Cardiac muscle cell (in vitro differentiated cells and primary cell): ENCODE results near the gene TTLL3. TPM values are rescaled to one million over a fixed set of nuclear protein-coding genes. Genes with fewer than 3 reads are reported as not detected.

Experiments used
- DNase-seq, 2 donors: peaks; one replicate each; pipeline versions ENCODE4 v3.0.0 to v3.0.0-alpha.2; 2010 to 2017; ENCODE audit warnings: low read depth in 1 of 2, low spot score in 1 of 2
- H3K27ac ChIP-seq: fragments of 200-600 bp; sonication (generic); 2 replicates; pipeline ENCODE4 v1.5.1; 2016
- H3K27me3 ChIP-seq: fragments of 200-600 bp; sonication (generic); 2 replicates; pipeline ENCODE4 v1.6.0; 2016; ENCODE audit warnings: control low read depth
- H3K36me3 ChIP-seq: fragments of 200-600 bp; sonication (generic); 2 replicates; pipeline ENCODE4 v1.5.1; 2016; ENCODE audit warnings: control low read depth
- H3K4me1 ChIP-seq: fragments of 200-600 bp; sonication (generic); 2 replicates; pipeline ENCODE4 v1.8.1; 2017; ENCODE audit warnings: low read depth, mild to moderate bottlenecking, mixed run types
- H3K4me3 ChIP-seq: fragments of 200-600 bp; sonication (generic); 2 replicates; pipeline ENCODE4 v1.5.1; 2016; ENCODE audit warnings: mild to moderate bottlenecking
- H3K9me3 ChIP-seq: fragments of 200-600 bp; sonication (generic); 2 replicates; pipeline ENCODE4 v1.5.1; 2017; ENCODE audit warnings: low read depth, mild to moderate bottlenecking, control low read depth
- CTCF ChIP-seq: IDR thresholded peaks from 2 replicates; pipeline ENCODE4 v1.5.1; 2012; ENCODE audit warnings: low read depth, mild to moderate bottlenecking, low read length
- polyA plus RNA-seq: library from polyadenylated mRNA; unstranded; fragments of >200 nt; fragmentation: Nextera tagmentation; extraction: Ambion mirVana; gene quantifications from 2 replicates; pipeline ENCODE4 v1.2.1, GENCODE V29; 2016
- total RNA-seq: library from RNA; depleted of rRNA; stranded (reverse); fragments of >200 nt; gene quantifications from 2 replicates; pipeline ENCODE4 v1.2.3, GENCODE V29; 2016

Gene TTLL3
- total and polyA plus RNA-seq, 2 experiments from 2014 or later: 29.4 to 59.6 TPM

GRCh38 chr3:9807981-9808344, 2.1 kb upstream of the TTLL3 start:
- DNase-seq: no peak
- Histone ChIP-seq H3K4me1 (peaks cover 11% of the 10 kb centered on the region), H3K36me3 (peaks cover 27% of the 10 kb centered on the region), H3K27ac (peak overlapping the region; percentile 21), H3K4me3 (no peak overlapping the region), H3K9me3 (no peaks in the 10 kb centered on the region), H3K27me3 (no peaks in the 10 kb centered on the region)
- no peak for TF ChIP-seq CTCF

DNA sequence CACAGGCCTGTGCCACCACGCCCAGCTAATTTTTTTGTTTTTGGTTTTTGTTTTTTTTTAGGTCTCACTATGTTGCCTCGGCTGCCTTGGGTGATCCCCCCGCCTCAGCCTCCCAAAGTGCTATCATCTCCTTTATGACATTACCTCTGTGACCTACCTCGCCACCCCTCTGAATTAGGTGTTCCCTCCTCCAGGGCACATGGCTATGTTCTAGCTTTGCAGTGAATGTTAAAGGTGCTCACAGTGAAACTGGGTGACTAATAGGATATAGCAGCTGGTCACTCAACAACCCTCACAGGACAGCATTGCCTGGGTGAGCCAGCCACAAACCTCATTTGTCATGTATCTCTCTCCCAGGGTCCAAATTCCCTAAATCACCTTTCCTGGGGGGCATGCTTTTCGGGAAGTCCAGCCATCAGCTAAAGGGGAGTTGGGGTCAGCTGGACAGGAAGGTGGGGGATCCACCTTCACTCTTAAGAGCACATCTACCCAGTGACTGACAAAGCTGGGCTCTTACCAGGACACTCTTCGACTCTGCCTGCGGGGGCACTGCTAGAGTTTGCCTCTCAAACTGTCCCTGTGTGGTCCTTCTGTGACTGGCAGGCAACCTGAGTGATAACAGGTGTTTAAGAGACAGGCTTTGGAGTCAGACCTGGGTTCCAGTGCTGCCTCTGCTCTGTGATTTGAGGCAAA, 1.6 kb upstream of the TTLL3 start:
- TF ChIP-seq CTCF: no peak
- Histone ChIP-seq H3K4me1 (peaks cover 11% of the 10 kb centered on the region), H3K27ac (peak overlapping the region; percentile 45), H3K9me3 (no peaks in the 10 kb centered on the region), H3K4me3 (no peak overlapping the region), H3K27me3 (no peaks in the 10 kb centered on the region), H3K36me3 (peaks cover 23% of the 10 kb centered on the region)
- DNase-seq: peak; percentile 18 to 46

DNA sequence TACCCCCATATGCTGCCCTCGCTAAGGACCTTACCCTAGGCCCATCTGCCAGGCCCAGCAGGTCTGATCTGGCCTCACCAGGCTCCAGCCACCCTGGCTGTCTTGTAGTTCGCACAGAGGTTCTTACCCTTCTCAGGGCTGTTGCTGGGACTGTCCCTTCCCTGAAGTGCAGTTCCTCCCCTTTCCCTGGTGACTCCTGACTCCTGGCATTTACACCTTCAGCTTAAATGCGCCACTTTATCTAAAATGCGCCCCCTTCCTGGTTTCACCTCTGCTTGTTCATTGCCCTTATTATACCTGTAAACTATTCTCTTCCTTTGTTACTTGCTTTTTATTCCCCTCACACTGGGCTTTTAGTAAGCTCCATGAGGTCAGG, 835 bp upstream of the TTLL3 start:
- peak overlapping the region; percentile 44 for H3K4me3 ChIP-seq
- H3K9me3 ChIP-seq: no peaks in the 10 kb centered on the region
- H3K4me1 ChIP-seq: peaks cover 11% of the 10 kb centered on the region
- DNase-seq: no peak
- peak overlapping the region; percentile 45 for H3K27ac ChIP-seq
- H3K36me3 ChIP-seq: peaks cover 15% of the 10 kb centered on the region
- no peak for TF ChIP-seq CTCF
- no peaks in the 10 kb centered on the region for H3K27me3 ChIP-seq

GRCh38 chr3:9810433-9810770, 340 bp downstream of the TTLL3 start:
- Histone ChIP-seq H3K27ac (no peak overlapping the region), H3K27me3 (no peaks in the 10 kb centered on the region), H3K9me3 (no peaks in the 10 kb centered on the region), H3K36me3 (peaks cover 4% of the 10 kb centered on the region), H3K4me3 (peak overlapping the region; percentile 44), H3K4me1 (peaks cover 11% of the 10 kb centered on the region)
- no peak for TF ChIP-seq CTCF
- no peak for DNase-seq

- Histone ChIP-seq H3K27ac (no peak overlapping the region), H3K9me3 (no peaks in the 10 kb centered on the region), H3K36me3 (peaks cover 4% of the 10 kb centered on the region), H3K4me1 (peaks cover 11% of the 10 kb centered on the region), H3K27me3 (no peaks in the 10 kb centered on the region), H3K4me3 (no peak overlapping the region)
- no peak for DNase-seq
- no peak for TF ChIP-seq CTCF
Measured at GRCh38 chr3:9810846-9811245, 784 bp downstream of the TTLL3 start.
